Measurements from ENCODE around the gene APBA2.
"Not testable (repeated sequence)": the region's sequence is repeated elsewhere in the genome, so short reads cannot be mapped to it uniquely, and the experiment has no call there.

The APBA2 gene

DNA sequence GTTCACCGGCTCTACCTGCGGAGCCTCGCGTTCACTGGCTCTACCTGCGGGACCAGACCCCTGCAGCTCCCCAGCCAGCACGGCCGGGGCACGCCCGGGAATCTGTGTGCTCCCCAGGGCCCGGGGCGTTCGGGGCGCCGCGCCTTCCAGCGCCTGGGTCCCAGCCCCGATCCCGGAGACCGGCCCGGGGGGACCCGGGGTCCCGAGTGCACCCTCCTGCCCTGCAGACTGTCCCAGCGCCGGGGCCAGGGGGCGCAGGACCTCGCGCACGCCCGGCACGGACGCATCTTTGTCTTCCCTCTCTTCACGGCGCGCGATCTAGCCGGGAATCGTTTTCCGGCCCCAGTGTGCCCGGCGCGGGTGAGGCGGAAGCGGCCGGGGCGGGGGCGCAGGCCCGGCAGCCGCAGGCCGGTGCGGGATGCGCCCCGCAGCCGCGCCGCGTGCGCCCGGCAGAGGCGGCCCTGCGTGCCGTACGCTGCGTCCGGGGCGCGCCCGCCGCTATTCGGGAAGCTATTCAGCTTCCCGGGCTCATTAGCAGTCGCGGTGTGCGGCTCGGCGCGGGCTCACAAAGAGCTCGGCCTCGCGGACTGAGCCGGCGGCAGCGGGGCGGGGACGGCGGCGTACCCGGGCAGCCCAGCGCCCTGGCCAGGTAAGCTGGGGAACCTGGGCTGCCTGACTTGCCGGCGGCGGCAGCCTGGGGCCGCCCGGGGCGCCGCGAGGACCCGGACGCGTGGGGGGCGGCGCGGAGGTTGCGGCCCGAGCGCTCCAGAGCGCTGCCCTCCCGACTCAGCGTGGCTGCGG, at the start of gene APBA2:
Gene APBA2 (plus strand): TSS at position 345 of the 801 bp plus-strand sequence. CDS start 167,911 bp downstream, outside the sequence.
- DNase-seq (ENCODE audit: low read depth), result no peak

DNA sequence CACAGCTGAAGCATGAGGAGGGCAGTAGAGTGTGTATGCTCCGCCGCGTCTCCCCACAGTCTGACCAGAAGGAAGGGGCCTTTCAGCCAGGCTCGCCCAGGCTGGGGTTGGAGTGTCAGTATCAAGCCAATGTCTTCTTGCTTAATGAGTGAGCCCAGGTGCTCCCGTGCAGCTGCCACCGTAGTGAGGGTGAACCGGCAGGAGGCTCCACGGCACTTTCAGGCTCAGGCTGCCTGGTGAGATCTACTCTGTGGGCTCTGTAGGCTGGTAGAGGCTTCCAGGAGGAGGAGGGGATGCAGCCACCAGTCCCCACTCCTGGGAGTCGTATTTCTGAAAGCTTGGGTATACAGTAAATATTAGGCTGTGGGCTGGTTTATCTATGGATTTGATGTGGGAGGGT, 45.5 kb upstream of the APBA2 start:
- DNase-seq (ENCODE audit: low read depth), result not testable (repeated sequence)

DNA sequence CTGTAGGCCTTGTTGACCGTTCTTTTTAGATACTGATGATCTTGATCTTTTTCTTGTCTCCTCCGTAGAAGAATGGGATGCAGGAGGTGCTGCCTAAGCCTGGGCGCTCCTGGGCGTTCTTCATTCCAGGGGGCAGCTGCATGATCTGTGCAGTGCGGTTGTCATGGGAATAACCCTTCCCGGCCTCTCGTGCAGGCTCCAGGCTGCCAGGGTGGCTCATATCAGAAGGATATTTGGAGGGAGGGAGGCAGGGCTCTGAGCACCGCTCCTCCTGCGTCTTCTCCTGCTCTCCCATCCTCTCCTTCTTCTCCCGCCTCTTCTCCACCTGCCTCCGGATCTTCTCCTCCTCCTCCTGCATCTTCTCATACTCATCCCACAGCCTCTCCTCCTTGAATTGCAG, 43.6 kb upstream of the APBA2 start:
- DNase-seq (ENCODE audit: low read depth), result not testable (repeated sequence)

DNA sequence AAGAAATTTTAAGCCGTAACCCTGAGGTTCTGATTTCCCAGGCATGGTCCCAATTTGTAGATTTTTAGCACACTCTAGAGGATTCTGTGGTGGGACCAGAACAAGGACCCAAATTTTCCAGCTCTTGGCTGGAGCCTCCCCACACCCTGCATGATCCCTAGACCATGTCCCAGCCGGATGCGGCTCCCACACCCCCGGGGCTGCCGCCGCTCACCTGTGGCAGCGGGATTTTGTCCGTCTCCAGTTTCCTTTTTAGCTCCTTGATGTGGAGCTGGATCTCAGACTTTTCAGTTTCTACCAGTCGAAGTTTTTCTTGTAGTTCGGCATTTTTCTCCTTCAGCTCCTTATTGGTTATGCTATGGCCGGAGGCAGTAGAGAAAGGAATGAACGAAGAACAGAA, 42.3 kb upstream of the APBA2 start:
- DNase-seq (ENCODE audit: low read depth), result not testable (repeated sequence)

DNA sequence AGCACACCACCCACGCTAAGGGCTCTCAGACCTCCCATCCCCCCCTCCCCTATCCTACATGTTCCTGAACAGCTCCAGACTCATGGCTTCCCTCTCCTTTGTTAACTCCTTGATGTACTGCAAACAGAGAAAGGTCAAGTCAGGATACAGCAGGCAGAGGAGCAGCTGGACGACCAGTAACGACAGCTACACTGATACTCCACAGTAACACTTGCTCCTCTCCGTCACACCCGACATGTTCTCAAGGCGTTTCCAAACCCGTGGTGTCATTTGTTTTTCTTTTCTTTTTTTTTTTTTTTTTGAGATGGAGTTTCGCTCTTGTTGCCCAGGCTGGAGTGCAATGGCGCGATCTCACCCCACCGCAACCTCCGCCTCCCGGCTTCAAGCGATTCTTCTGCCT, 41.6 kb upstream of the APBA2 start:
- not testable (repeated sequence) for DNase-seq (ENCODE audit: low read depth)

DNA sequence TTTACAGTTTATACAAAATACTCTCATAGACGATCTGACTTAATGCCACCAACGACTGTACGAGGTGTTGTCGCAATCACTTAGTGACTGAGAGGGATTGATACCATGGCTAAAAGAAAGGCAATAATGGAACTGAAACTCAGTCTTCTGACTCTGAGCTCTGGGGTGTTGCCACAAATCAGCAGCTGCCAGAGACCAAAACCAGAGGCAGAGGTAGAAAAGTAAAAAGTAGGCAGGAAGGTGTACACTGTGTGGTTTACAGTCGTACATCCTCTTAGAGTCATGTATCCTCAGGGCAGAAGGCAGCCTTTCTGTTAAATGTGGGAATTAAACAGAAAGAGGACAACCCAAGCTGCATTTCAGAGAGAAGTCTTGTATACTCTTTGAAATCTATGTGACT, 38.5 kb upstream of the APBA2 start:
- not testable (repeated sequence) for DNase-seq (ENCODE audit: low read depth)

DNA sequence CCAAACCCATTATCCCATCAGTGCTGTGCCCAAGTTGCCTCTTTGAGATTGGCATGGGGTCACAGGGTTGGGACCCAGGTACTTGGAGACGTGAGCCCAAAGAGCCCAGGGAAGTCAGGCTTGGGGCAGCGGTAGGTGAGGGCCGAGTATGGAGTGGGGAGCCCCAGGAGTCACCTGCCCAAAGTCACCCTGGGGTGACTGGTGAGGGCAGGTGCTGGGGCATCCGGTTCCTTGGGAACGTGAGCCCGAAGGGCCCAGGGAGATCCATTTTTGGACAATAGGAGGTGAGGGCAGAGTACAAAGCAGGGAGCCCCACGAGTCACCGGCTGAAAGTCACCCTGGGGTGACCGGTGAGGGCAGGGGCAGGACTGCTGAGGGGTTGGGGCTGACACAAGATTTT, 37.8 kb upstream of the APBA2 start:
- not testable (repeated sequence) for DNase-seq (ENCODE audit: low read depth)

DNA sequence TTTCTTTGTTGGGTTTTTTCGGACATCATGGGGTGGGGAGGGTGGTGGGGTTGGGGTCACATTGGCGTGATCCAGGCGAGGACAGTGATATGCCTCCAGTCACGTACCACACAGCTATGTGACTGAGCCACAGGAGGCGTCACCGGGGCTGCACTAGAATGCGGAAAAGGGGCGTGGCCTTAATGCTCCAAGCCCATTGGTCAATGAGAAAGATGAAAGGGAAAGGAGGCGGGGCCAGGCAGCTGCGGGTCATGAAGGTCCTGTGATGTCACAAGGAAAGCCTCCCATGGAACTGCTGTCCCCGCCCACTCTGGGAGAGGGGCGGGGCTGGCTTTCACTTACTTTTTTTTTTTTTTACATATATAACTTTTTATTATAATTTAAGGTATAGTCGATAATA, 37.3 kb upstream of the APBA2 start, which contains the start of gene GOLGA6L7:
Gene GOLGA6L7 (minus strand): TSS at position 124 of the 400 bp plus-strand sequence. CDS start 95 bp downstream, at position 29.
- not testable (repeated sequence) for DNase-seq (ENCODE audit: low read depth)

DNA sequence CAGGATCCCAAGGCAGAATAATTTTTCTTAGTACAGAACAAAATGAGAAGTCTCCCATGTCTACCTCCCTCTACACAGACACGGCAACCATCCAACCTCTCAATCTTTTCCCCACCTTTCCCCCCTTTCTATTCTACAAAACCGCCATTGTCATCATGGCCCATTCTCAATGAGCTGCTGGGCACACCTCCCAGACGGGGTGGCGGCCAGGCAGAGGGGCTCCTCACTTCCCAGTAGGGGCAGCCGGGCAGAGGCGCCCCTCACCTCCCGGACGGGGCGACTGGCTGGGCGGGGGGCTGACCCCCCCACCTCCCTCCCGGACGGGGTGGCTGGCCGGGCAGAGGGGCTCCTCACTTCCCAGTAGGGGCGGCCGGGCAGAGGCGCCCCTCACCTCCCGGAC, 36.5 kb upstream of the APBA2 start:
- DNase-seq (ENCODE audit: low read depth), result not testable (repeated sequence)

DNA sequence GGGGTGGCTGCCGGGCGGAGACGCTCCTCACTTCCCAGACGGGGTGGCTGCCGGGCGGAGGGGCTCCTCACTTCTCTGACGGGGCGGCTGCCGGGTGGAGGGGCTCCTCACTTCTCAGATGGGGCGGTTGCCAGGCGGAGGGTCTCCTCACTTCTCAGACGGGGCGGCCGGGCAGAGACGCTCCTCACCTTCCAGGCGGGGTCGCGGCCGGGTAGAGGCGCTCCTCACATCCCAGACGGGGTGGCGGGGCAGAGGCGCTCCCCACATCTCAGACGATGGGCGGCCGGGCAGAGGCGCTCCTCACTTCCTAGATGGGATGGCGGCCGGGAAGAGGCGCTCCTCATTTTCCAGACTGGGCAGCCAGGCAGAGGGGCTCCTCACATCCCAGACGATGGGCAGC, 36.0 kb upstream of the APBA2 start:
- not testable (repeated sequence) for DNase-seq (ENCODE audit: low read depth)

DNA sequence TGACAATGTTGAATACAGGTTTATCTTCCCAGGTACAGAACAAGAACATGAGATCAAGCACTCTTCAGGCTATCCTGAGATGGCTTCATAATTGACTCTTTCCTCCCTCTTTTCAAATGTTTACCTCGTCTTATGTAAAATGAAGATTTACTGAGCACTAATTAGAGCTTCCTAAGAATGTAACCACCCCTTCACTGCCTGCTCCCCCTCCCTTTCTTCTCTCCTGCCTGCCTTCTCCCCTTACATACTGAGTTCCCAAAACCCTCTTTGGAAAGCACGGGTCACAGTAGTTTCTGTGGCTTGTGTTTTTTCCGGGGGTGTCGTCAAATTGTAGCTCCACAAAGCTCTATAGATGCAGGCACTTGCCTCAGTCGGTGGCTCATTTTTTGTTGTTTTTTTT, 32.1 kb upstream of the APBA2 start:
- not testable (repeated sequence) for DNase-seq (ENCODE audit: low read depth)

DNA sequence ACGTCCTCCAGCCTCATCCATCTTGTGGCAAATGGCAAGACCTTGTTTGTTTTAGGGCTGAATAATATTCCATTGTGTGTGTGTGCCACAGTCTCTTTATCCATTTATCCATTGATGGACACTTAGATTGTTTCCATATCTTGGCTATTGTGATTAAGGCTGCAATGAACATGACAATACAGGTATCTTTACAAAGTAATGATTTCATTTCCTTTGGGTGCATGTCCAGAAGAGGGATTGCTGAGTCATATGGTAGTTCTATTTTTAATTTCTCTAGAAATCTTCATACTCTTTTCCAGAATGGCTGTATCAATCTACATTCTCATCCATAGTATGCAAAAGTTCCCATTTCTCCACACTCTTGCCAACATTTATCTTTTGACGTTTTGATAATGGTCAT, 31.2 kb upstream of the APBA2 start:
- not testable (repeated sequence) for DNase-seq (ENCODE audit: low read depth)

DNA sequence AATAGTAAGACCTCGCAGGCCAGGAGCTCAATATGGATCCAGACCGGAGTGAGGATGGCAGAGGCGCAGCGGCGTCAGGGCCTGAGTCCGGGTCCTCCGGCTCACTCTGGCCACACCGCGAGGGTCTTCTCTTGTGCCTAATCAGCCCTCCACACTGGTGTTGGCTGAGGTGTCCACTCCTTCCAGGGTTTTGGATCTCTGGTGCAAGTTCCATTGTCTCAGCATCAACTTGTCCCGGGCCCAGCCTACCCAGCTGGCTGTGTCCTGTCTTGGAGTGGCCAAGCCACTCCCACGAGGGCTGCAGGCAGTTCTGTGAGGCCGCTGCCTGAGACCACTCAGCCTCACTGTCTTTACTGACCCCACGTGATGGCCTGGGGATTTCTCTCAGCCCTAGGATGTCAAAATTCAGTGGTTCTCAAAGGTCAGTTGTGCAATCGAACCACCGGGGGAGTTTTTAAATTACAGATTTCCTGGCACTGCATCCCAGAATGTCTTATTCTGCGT, 24.7 kb upstream of the APBA2 start:
- peak; percentile 33 for DNase-seq (ENCODE audit: low read depth)

DNA sequence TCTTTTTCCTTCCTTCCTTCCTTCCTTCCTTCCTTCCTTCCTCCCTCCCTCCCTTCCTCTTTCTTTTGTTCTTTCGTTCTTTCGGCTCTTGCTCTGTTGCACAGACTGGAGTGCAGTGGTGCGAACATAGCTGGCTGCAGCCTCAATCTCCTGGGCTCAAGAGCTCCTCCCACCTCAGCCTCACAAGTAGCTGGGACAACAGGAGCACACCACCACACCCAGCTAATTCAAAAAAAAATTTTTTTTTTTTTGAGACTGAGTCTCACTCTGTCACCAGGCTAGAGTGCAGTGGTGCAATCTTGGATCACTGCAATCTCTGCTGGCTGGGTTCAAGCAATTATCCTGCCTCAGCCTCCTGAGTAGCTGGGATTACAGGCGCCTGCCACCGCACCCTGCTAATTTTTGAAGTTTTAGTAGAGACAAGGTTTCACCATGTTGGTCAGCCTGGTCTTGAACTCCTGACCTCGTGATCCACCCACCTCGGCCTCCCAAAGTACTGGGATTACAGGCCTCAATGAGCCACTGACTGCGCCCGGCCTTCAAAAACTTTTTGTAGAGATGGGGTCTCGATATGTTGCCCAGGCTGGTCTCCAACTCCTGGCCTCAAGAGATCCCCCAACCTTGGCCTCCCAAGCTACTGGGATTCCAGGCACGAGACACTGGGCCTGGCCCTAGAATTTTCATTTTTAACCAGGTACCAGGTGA, 24.0 kb upstream of the APBA2 start:
- not testable (repeated sequence) for DNase-seq (ENCODE audit: low read depth)

DNA sequence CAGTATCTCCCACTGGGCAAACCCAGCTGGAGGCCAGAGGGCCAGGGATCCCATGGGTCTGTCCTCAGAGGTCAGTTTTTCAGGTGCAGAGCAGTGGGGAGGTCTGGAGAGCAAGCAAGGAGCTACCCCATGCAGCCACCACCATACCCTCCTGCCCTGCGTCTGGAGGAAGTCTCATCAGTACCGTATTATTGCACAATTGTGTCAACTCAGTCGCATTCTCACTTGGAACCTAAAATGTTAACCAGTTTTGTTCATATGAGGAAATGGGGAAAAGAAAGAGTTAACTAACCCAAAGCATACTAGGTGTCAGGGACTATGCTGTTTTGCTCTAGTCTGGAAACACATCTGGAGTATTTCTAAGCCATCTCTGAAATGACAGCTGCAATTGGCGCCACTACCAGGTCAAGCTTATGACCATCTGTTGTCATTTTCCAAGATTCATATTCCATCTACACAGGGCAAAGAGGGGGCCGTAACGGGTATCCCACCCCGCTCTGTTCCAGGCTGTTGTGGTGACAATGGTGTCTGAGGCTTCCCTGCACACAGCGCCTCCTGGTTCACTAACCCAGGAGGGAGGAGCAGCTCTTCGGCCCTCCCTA, 16.9 kb upstream of the APBA2 start:
- DNase-seq (ENCODE audit: low read depth), result no peak

DNA sequence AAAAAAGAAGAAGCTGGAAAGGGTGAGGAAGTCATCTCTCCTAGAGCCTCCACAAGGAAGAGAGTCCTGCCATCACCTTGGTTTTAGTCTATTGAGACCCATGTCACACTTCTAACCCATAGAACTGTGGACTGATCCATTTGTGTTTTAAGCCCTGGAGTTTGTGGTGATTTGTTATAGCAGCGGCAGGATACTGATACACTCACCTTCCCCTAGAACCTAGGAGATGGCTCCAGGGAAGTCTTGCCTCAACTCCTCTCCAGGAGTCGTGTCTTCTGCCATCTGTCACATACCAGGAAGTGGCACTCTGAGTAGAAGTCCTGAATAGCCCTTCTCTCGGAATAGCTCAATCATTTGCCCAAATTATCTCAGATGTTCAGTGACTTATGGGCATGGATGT, 14.6 kb upstream of the APBA2 start:
- no peak for DNase-seq (ENCODE audit: low read depth)

DNA sequence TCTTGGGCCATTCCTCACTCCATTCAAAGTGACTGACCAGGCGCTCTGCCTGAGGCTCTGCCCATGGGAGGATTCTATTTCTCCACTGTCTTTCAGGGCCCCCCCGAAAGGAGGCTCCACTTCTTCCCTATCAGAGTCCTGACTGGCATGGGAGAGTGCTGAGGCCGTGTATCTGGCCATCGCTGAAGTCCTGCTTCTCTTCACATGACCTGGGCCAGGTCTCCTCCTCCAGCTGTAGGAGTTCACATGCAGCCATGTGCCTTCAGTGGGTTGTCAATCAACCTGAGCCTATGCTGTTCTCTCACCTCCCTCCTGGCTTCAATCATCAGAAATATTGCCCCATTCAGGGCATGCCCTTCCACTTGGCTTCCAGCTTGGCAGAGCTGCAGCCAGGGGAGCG, 12.8 kb upstream of the APBA2 start:
- DNase-seq (ENCODE audit: low read depth), result no peak

DNA sequence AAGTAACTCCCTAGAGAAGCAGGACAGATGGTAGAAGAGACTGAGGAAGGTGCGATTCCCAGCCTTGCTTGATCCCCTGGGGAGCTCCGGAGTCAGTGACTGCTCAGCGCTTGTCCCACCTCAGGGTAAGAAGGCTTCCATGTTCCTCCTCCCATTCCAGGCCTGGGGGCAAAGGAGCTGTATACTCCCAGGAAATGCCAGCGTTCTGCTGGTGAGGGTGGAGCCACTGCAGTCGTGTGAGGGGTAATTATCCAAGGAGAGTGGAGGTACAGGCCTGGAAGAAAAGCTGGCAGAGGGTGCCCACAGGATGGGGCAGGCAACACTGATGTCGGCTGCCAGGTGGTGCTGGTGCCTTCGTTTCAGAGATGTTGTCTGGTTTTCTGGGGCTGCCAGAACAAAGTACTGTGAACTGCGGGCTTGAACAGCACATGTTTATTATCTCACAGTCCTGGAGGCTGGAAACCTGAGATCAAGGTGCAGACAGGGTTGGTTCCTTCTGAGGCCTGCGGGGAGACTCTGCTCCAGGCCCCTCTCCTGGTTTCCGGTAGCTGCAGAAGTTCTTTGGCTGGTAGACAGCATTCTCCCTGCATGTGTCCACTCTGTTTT, 12.1 kb upstream of the APBA2 start:
- DNase-seq (ENCODE audit: low read depth), result no peak

DNA sequence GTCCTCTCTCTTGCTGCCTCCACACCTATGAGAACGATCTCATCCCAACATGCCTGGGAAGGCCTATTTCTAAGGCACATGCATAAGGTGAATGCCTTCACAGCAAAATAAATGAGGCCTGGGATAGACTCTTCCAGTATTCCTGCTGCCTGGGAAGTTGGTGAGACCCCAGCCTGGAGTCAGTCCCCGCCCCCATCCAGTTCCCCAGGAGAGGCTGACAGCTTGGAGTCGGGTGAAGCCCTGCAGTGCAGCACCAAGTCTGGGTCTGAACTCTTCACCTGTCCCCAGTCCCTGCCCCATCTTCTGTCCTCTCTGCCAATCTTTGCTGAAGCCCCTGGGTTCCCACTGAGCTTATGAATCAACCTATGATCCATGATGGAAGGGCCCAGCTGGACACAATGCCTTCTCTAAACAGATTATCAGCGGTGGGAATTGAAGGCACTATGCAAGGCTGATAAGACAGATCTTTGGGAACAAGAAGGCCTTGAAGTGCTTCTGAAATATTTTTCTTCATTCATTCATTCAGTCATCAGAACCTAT, 10.2 kb upstream of the APBA2 start:
- no peak for DNase-seq (ENCODE audit: low read depth)

DNA sequence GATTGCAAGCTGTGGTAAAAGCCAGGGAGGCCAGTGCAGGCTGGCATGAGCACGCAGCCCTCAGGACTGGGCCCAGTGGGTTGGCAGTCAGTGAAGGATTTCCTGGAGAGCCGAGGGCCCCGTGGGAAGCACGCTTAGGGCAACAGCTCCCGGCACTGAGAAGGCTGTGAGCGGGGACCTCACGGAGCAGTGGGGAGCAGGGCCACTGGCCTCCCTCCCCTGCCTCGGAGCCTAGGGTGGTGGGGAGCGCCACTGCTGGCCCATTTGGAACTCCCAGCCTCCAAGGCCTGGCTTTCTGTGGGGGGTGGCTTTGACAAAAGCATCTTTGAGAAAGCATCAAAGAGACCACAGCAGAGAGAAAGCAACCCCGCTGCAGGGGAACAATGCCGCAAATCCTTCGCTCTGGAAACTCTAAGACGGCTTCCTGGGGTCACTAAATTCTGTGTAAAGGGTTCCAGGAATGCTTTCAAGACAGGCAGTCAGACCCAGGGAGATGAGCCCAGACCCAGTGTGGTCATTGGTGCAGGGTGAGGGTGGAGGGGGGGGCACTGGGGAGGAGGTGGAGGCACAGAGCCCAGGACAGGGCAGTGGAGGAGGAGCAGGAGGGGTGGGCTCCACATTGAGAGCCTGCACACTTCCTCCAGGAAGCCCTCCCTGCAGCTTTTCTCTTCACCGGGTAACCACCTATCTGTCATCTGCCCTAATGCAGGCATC, 9.5 kb upstream of the APBA2 start:
- DNase-seq (ENCODE audit: low read depth), result no peak

DNA sequence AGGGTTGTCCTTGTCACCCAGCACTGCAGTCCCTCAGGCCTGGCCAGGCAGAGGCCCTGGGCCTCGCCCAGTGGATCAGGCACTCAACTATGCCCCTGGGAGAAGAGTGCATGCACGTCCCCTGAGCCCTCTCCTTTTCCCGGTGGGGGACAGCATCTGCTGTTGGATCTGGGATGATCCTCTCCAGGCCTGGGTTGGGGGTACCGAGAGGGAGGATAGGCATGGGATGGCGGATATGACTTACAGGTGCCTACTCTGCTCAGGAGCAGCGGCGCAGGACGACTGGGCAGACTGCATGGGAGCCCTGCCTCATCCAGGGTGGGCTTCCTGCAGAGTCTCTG, 9.0 kb upstream of the APBA2 start:
- no peak for DNase-seq (ENCODE audit: low read depth)

Measured in stromal cell of bone marrow (primary cell).